Dendritic cell treated with granulocyte-macrophage colony-stimulating factor and Interleukin-4, amounts not matched to agents 40 ng/mL and 50 ng/mL, for 4 days (primary cell): ENCODE results near the gene FLNC.

Source experiments
- H3K27ac Mint-ChIP-seq: one replicate; pipeline ENCODE4 v1.8.0; 2022; ENCODE audit warnings: mild to moderate bottlenecking, mixed read lengths
- H3K27me3 Mint-ChIP-seq: one replicate; pipeline ENCODE4 v1.8.0; 2022; ENCODE audit warnings: mild to moderate bottlenecking, mixed read lengths
- H3K36me3 Mint-ChIP-seq: one replicate; pipeline ENCODE4 v1.8.0; 2022; ENCODE audit warnings: low read depth, mixed read lengths
- H3K4me1 Mint-ChIP-seq: one replicate; pipeline ENCODE4 v1.8.0; 2022; ENCODE audit warnings: low read depth, mixed read lengths
- H3K4me3 Mint-ChIP-seq: one replicate; pipeline ENCODE4 v1.8.0; 2022; ENCODE audit warnings: mild to moderate bottlenecking, moderate library complexity, mixed read lengths
- H3K9me3 Mint-ChIP-seq: one replicate; pipeline ENCODE4 v1.8.0; 2022; ENCODE audit warnings: mixed read lengths
- intact Hi-C: fragments of 100-400 bp; cut with micrococcal nuclease; formaldehyde crosslinking; loops from one replicate; pipeline ENCODE4 v1.15.0; 2022

Gene FLNC

GRCh38 chr7:128865303-128865702, 35.1 kb downstream of the FLNC start:
- intact Hi-C loops, result loop anchor here (10.0 kb wide), 1 partner anchor 71 kb away; the partner anchor contains the start of gene CCDC136
- Mint-ChIP-seq H3K36me3 (peaks cover 38% of the 10 kb centered on the region), H3K4me3 (no peak overlapping the region), H3K9me3 (no peaks in the 10 kb centered on the region), H3K27ac (no peak overlapping the region), H3K4me1 (peaks cover 62% of the 10 kb centered on the region), H3K27me3 (peaks cover 25% of the 10 kb centered on the region)

- Mint-ChIP-seq H3K9me3 (no peaks in the 10 kb centered on the region), H3K27me3 (peaks cover 34% of the 10 kb centered on the region), H3K27ac (no peak overlapping the region), H3K4me1 (peaks cover 64% of the 10 kb centered on the region), H3K4me3 (no peak overlapping the region), H3K36me3 (peaks cover 38% of the 10 kb centered on the region)
- intact Hi-C loops, result loop anchor here (10.0 kb wide), 1 partner anchor 71 kb away; the partner anchor contains the start of gene CCDC136
Measured at GRCh38 chr7:128865996-128866877, 36.0 kb downstream of the FLNC start.

DNA sequence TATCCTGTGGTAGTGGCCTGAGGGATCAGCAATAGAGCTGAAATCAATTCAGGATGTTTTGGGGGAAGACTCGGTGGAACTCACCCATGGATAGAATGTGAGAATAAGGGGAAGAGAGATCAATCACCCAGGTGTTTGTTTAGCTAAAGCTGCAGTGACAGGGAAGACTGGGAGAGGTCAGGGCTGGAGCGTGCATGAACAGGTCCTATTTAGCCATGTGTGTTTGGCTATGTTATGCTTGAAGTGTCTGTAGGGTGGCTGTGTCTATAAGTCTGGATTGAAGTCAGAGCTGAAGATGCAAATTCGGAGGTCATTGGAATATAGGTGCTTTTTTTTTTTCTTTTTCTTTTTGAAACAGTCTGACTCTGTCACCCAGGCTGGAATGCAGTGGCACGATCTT, 37.0 kb downstream of the FLNC start:
- no peak overlapping the region for H3K27ac Mint-ChIP-seq
- no peaks in the 10 kb centered on the region for H3K9me3 Mint-ChIP-seq
- H3K4me1 Mint-ChIP-seq, result peaks cover 60% of the 10 kb centered on the region
- H3K4me3 Mint-ChIP-seq, result no peak overlapping the region
- peaks cover 40% of the 10 kb centered on the region for H3K27me3 Mint-ChIP-seq
- H3K36me3 Mint-ChIP-seq, result peaks cover 38% of the 10 kb centered on the region
- intact Hi-C loops, result loop anchor here (10.0 kb wide), 1 partner anchor 72 kb away; the partner anchor contains the start of gene CCDC136

GRCh38 chr7:128867842-128868623, 37.8 kb downstream of the FLNC start:
- Mint-ChIP-seq H3K27me3 (peaks cover 44% of the 10 kb centered on the region), H3K9me3 (no peaks in the 10 kb centered on the region), H3K36me3 (peaks cover 31% of the 10 kb centered on the region), H3K4me3 (no peak overlapping the region), H3K27ac (no peak overlapping the region), H3K4me1 (peaks cover 54% of the 10 kb centered on the region)
- intact Hi-C loops, result loop anchor here (10.0 kb wide), 1 partner anchor 73 kb away; the partner anchor contains the start of gene CCDC136

- Mint-ChIP-seq H3K36me3 (peaks cover 29% of the 10 kb centered on the region), H3K27me3 (peaks cover 46% of the 10 kb centered on the region), H3K4me3 (peak overlapping the region; percentile 66), H3K27ac (no peak overlapping the region), H3K4me1 (peaks cover 53% of the 10 kb centered on the region), H3K9me3 (no peaks in the 10 kb centered on the region)
- intact Hi-C loops, result loop anchor here (10.0 kb wide), 1 partner anchor 74 kb away; the partner anchor contains the start of gene CCDC136
Measured at GRCh38 chr7:128868624-128869137, 38.5 kb downstream of the FLNC start.

DNA sequence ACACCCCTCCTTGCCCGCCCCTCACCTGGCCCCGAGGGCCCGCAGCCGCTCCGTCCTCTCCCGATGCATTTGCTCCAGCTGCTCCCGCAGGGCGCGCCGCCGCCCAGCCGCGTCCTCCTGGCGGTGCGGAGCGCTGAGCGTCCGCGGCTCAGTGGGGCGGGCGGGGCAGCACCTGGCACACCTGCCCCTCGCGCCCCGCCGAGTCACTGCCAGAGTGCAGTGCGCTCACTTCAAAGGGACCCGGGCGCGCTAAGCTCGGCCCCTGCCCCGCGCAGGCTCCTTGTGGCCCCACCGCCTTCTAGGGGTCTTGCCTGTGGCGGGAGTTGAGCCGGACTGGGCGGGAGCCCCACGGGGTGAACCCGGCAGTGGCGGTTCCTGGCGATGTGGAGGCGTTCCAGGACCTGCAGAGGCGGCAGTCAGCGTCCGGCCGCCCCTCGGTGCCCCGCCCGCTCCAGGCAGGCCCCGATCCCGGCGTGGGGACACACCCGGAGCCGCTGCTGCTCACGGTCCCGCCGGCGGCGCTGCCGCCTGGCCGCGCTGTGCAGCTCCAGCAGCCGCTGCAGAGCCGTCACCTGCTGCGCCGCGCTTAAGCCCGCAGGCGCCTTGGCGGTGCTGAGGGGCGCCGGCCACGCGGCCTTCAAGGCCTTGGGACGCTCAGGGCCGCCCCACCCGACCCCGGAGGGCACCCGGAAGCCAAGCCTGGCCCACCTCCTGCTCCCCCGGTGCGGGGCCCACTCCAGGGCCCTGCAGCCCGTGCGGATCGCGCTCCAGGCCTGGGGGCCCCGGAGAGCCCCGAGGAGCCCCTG, 39.1 kb downstream of the FLNC start:
- H3K27me3 Mint-ChIP-seq, result peaks cover 46% of the 10 kb centered on the region
- H3K4me1 Mint-ChIP-seq, result peaks cover 50% of the 10 kb centered on the region
- intact Hi-C loops, result loop anchor here (10.0 kb wide), 1 partner anchor 75 kb away; the partner anchor contains the start of gene CCDC136
- H3K36me3 Mint-ChIP-seq, result peaks cover 29% of the 10 kb centered on the region
- H3K27ac Mint-ChIP-seq, result no peak overlapping the region
- H3K9me3 Mint-ChIP-seq, result no peaks in the 10 kb centered on the region
- H3K4me3 Mint-ChIP-seq, result peak overlapping the region; percentile 66

- Mint-ChIP-seq H3K27ac (no peak overlapping the region), H3K9me3 (no peaks in the 10 kb centered on the region), H3K4me3 (peak overlapping the region; percentile 60), H3K36me3 (peaks cover 25% of the 10 kb centered on the region), H3K4me1 (peaks cover 46% of the 10 kb centered on the region), H3K27me3 (peaks cover 46% of the 10 kb centered on the region)
- intact Hi-C loops, result loop anchor here (10.0 kb wide), 1 partner anchor 75 kb away; the partner anchor contains the start of gene CCDC136
Measured at GRCh38 chr7:128869944-128870285, 39.7 kb downstream of the FLNC start.

GRCh38 chr7:128871050-128871449, 40.8 kb downstream of the FLNC start:
- intact Hi-C loops, result no loop called here
- Mint-ChIP-seq H3K27ac (no peak overlapping the region), H3K4me1 (peaks cover 35% of the 10 kb centered on the region), H3K4me3 (no peak overlapping the region), H3K27me3 (peaks cover 45% of the 10 kb centered on the region), H3K9me3 (no peaks in the 10 kb centered on the region), H3K36me3 (peaks cover 14% of the 10 kb centered on the region)

- no peak overlapping the region for H3K4me3 Mint-ChIP-seq
- H3K4me1 Mint-ChIP-seq, result peaks cover 22% of the 10 kb centered on the region
- intact Hi-C loops, result no loop called here
- peaks cover 42% of the 10 kb centered on the region for H3K27me3 Mint-ChIP-seq
- H3K36me3 Mint-ChIP-seq, result no peaks in the 10 kb centered on the region
- H3K27ac Mint-ChIP-seq, result no peak overlapping the region
- no peaks in the 10 kb centered on the region for H3K9me3 Mint-ChIP-seq
Measured at GRCh38 chr7:128872394-128872824, 42.2 kb downstream of the FLNC start.

GRCh38 chr7:128873234-128873633, 43.0 kb downstream of the FLNC start:
- Mint-ChIP-seq H3K27me3 (peaks cover 38% of the 10 kb centered on the region), H3K9me3 (no peaks in the 10 kb centered on the region), H3K4me3 (no peak overlapping the region), H3K27ac (no peak overlapping the region), H3K36me3 (no peaks in the 10 kb centered on the region), H3K4me1 (peaks cover 15% of the 10 kb centered on the region)
- intact Hi-C loops, result no loop called here

GRCh38 chr7:128874140-128875031, 44.2 kb downstream of the FLNC start:
- intact Hi-C loops, result no loop called here
- Mint-ChIP-seq H3K27me3 (peaks cover 27% of the 10 kb centered on the region), H3K27ac (no peak overlapping the region), H3K4me1 (peaks cover 6% of the 10 kb centered on the region), H3K9me3 (no peaks in the 10 kb centered on the region), H3K4me3 (no peak overlapping the region), H3K36me3 (no peaks in the 10 kb centered on the region)

GRCh38 chr7:128875523-128875948, 45.3 kb downstream of the FLNC start:
- no peaks in the 10 kb centered on the region for H3K4me1 Mint-ChIP-seq

More at GRCh38 chr7:128875523-128875948, 45.3 kb downstream of the FLNC start:
- Mint-ChIP-seq H3K36me3 (no peaks in the 10 kb centered on the region), H3K27me3 (peaks cover 21% of the 10 kb centered on the region), H3K9me3 (no peaks in the 10 kb centered on the region), H3K27ac (no peak overlapping the region), H3K4me3 (no peak overlapping the region)
- intact Hi-C loops, result no loop called here
